Activated CD8-positive, alpha-beta memory T cell treated with anti-CD3 and anti-CD28 coated beads, Interleukin-2, amount 50 U/mL, for 4 hours (primary cell): ENCODE data around the gene XYLT1.

ENCODE experiments used
- DNase-seq: peaks from one replicate; pipeline ENCODE4 v3.0.0-alpha.2; 2020

The XYLT1 gene

DNA sequence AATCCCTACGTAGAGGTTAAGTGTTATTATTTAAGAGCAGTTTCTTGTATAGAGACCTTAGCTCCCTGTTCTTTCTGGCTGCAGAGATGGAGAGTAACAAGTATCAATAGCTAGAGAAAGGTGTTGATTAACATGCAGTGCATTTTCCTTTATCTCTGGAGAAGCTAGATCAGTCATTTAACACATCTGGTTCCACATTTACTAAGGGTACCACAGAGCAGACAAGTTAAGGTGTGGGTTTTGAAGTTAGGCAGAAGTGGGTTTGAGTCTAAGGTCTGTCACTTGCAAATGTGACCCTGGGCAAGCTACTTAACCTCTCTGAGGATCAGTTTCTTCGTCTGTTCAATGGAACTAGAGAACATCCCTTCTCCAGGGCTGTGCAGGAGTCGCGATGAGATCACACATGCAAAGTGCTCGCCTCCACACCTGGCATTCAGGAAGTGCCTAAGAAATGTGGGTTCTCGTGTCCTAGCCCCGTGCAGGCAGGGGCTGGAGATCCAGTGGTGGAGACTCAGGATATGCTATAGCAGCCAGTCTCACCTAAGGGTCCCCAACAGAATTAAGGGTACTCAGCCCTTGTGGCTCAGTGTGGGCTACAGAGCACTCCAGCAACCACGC is 224.4 kb downstream of the XYLT1 start:
- no peak for DNase-seq

DNA sequence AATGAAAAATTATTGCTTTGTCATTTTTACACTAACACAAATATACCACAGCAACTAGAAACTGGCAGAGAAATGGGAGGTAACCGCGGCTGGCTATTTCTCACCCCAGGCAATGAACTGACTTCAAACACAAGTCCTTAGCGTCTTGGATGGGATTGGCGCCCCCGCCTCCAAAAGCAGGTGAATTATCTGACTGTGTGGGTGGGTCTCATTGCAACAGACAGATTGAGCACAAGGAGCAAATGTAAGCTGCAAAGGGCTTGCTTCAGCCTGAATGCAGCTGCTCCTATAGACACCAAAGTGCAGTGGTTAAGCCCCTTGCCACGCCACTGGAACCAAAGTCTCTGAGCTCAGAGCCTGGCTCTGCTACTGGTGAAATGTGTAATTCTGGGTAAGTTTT is 225.0 kb downstream of the XYLT1 start:
- no peak for DNase-seq

DNA sequence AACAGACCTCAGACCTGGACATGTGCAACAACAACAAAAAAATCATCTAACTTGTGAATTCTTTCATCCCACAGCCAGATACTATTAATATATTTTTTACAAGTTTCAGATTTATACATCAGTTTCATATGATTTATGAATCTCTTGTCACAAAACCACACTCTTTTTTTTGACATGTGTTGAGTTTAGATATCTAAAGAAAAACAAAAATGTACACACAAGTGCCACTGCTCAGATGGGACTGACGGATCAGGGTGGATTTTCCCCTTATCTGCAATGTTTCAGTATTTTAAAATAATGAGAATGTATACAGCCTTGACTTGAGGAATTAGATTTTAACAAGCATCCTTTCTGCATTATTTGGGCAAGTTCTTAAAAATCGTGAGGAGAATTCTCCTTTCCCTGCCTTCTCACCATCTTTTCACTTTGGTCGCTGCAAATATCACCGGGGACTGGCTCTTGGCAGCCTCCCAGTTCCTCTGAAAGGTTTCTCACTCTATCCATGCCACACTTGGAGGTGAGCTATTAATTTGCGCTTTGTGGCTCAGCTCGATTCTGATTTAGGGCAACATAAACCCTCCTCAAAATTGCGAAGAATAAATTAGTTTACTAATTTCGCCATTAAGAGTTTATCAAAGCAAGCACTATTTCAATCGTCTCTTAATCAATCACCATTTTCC is 225.7 kb downstream of the XYLT1 start:
- no peak for DNase-seq

DNA sequence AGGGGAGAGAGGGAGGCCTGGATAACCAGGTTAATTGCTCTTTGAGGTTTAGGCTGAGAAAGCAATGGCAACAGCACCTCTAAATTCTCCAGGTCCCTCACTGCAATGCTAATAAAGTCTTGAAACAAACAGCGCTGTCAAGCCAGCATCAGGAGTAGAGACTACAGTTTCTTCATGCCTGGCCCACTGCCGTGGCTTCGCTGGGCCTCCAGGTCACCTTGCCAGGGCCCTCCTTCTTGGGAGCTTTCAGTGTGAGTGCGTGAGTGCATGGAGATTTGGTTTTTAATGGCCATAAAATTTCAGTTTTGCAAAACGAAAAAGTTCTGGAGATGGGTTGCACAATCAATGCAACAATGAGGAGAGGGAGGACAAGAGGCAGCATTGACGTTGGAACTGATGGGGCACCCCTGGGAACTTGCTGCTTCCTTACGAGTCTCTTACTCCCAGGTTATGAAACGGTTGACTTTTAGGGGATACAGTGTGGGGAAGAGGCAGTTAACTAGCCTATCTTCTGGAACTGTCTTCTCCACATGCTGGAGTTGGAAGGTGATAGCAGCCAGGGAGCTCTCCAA is 229.4 kb downstream of the XYLT1 start:
- no peak for DNase-seq

DNA sequence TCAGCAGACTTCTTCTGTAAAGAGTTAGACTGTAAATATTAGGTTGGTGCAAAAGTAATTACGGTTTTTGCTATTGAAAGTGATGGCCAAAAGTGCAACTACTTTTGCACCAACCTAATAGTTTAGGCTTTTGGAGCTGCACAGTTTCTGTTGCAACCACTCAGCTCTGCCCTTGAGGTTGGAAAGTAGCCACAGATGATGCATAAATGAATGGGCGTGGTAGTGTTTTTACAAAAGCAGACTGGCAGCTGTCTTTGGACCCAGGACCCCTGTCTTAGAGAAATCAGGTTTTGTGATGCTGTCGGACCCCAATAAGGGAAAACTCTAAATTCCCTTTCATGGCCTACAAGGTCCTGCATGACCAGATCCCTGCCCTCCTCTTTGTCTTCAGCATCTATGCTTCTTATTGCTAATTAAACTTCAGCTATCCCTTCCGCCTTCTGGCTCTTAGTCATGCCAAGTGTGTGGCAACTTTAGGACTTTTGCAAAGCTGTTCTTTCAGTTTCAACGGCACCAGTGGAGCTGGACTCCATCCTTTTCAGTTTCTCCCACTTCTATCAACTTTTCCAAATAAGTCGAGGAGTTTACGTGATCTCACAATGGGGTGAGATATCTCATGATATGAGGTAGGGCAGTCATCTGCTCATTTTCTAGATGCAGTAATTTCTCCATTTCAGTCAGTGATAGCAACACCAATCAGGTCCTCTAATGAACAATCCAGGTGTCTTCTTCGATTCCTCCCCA is 232.3 kb downstream of the XYLT1 start:
- no peak for DNase-seq

DNA sequence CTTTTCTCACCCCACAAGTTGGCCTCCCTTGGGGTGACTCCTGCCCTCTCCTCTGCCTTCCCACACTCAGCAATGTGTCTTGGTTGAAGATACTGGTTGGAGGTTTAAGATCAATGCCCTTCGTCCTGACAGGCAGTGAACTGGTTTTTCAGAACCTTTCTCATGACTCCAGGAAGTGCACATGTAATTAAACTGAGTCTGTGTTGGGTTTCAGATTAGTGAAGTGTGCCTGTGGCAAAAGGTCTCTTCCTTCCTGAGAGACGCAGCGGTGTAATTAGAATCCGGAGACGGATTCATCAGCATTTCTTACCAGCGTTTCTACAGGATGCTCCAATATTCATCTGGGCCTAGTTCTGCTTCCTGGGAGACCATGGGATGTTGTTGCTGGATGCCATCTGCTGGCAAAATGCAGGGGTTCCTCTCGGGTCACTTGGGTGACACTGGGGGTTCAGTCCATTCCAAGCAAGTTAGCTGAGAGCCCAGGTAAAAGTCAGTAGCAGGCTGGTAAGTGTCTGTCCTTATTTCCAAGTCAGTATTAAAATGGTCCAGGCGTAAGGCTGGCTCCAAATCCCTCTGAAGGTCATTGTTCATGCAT is 233.3 kb downstream of the XYLT1 start:
- DNase-seq: no peak

DNA sequence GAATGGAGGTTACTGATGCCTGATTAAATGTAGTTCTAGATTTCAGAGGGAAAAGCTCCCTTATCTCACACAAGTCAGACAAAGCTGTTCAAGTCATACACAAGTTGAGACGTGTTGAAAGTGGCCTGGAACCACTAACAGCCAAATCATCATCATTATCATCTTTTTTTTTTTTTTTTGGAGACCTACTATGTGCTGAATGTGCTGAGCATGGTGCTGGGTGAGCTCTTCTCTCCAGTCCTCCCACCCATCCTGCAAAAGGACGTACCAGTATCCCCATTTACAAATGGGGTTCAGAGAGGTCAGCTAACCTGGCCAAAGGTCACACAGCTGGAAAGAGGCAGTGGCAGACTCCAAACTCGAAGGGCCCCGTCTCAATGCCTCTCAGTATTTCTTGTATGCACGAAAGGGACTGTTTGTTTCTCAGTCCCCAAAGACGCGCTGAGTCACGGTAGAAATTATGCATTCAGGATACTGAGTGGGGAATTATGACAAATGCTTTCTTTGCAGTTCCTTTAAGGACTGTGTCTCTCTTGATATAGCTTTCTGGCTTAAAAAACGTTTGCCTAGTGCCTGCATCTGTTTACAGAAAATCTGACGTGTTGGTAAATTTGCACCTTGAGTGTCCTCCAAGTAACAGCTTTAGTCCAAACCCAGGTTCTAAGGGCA is 235.5 kb downstream of the XYLT1 start:
- no peak for DNase-seq

DNA sequence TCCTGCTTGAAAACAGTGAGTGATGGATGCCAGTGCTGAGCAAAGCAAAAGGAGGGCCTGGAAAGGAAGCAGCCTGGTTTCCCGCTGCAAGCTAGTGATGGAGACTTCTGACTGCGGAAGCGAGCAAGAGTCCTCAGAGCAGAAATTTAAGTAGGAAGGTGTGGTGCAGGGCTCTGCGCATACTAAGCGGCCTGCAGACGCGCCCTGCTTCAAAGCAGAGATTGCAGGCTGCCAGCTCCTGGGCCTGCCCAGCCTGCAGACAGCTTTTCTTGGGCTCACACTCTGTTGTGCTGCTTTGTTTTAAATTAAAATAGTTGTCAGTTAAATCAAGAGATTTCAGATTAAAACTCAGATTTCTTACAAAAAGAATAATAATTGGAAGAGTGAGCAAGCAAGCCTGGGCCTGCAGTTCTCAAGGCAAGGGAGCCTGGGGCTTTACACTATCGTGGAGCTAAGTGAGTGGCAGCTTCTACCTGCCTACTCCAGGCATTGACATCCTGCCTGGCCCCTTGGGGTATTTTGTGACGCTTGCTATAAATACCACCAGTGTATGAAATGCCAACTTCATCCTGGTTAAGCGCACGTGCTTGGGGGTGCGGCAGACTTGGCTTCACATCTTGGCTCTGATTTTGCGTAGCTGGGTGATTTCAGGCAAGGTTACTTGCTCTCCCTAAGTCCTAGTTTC is 237.3 kb downstream of the XYLT1 start:
- DNase-seq: no peak

DNA sequence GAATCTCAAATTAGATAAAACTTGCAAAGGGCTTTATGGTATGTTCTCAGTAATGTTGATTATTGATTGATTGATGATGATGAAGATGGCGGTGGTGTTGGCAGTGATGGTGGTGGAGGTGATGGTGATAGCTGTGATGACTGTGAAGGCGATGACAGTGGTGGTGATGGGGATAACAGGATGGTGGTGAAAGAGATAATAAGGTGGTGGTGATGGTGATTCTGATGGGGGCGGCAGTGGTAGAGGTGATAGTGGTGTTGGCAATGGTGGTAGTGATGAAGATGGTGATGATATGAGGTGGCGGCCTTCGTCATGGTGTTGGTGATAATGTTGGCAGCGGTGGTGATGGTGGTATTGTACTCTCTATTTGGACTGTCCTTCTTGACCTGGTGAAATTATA is 238.3 kb downstream of the XYLT1 start:
- DNase-seq: no peak

DNA sequence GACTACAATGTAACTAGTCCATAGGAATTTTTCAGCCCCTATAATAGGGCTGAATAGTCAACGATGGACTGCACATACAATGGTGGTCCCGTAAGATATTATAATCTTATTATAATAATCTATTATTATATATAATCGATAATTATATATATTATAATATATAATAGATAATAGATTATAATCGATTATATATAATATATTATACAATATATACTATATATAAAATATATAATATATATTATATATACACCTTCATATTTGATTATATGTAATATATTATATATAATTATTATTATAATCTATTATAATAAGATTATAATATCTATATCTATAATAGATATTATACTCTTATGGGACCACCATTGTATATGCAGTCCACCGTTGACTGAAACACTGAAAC is 238.8 kb downstream of the XYLT1 start:
- no peak for DNase-seq

DNA sequence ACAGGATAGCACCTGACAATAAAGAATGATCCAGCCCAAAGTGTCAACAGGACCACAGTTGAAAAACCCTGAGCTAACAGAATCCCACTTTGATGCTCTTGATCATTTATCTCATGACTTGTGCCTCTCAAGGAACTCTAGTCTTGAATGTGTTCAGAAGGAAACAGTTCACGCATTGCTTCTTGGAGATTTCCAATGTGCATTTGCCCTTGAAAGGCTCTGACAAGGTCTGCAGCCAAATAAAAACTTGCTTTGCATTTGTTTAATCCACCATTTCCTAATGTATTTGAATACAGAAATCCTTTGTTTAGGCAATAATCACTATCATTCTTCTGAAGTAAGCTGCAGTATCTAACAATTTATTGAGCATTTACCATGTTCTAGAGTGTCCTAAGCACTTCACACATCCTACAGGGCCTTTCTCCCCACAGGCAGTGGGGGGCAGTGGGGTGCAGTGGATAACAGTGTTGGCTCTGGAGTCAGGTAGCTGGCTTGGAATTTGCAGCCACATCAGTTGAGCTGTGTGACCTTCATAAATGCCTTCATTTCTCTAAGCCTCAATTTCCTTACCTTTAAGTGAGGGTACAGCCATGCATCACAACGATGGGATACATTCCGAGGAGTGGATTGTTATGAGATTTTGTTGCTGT is 239.7 kb downstream of the XYLT1 start:
- no peak for DNase-seq

DNA sequence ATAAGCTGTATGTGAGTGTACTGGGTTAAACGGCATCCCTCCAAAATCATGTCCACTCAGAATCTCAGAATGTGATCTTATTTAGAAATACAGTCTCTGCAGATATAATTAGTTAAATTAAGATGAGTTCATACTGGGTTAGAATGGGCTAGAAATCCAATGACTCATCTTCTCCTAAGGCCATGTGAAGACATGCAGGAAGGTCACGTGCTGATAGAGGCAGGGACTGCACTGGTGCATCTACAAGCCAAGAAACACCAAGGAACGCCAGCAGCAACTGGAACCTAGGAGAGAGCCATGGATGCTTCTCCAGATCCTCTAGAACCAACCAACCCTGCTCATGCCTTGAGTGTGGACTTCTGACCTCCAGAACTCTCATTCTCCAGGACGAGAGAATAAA is 241.0 kb downstream of the XYLT1 start:
- no peak for DNase-seq

DNA sequence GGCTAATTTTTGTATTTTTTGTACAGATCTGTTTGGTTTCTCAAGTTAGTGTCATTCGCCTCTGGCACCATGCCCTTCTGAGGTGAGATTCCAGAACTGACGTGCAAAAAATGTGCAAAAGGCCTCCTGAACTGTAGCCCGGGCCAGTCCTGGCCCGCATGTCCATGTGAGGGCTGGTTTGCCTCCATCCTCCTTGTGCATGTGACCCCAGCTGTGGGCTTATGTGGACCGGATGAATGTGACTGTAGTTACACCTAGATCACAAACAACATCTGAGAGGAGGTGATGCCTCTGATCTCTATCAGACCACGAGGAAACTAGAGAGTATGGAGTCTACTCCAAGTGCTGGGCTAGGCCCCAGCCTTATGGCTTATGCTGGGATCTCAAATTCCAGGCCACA is 241.6 kb downstream of the XYLT1 start:
- DNase-seq: no peak

DNA sequence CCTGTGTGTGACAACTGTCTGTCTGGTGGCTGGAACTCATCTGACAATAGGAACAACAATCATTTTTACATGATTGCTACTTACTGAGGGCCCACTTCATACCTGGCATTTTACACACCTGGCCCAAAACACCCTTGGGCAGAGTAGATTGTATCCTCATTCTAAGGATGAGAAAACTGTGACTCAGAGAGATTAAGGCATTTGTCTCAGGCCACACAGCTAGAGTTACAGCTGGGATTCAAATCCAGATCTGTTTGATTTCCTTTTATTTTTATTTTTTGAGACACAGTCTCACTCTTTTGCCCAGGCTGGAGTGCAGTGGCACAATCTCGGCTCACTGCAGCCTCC is 242.1 kb downstream of the XYLT1 start:
- no peak for DNase-seq

DNA sequence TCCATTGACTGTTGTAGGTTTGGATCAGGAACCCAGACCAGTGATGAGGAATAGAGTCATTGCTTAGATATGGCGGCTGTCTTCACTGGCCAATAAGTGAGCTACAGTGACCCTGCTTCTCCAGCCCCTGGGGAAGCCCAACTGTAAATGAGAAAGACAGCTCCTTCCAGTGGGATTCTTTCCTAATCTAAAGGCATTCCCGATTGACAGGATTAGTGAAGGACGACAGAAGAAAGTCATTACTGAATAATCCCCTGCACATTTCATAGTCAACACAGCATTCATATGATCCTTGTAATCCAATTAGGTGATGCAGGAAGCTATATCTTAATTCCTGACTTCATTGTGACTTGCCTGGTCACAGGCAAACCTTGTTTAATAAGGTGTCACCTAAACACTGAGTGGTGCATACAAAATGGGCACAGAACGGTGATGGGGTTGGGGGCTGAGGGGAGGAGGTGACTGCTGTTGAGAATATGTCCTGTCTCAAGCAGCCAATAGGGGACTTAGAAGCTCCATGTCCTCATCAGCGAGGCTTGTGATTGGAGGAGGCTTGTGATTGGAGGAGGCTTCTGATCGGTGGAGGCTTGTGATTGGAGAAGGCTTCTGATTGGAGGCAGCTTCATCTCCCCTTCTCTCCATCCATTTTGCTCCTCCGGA is 242.6 kb downstream of the XYLT1 start:
- no peak for DNase-seq

DNA sequence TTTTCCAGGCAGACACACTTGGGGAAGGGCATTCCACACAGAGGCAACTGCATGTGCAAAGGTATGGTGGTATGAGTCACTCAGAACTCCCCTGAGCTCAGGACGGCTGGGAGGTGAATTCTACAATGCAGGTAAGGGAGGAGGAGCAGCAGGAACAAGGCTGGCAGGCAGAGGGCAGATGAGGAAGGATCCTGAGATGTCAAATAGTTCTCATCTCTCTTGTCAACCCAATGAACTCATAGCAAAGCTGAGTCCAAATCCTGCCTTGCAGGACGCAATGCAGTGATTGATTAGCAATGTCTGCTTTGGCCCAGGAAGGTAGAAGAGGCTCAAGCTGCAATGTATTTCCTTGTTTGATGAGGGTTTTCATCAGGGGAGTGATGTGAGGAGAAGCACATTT is 243.5 kb downstream of the XYLT1 start:
- DNase-seq: no peak

DNA sequence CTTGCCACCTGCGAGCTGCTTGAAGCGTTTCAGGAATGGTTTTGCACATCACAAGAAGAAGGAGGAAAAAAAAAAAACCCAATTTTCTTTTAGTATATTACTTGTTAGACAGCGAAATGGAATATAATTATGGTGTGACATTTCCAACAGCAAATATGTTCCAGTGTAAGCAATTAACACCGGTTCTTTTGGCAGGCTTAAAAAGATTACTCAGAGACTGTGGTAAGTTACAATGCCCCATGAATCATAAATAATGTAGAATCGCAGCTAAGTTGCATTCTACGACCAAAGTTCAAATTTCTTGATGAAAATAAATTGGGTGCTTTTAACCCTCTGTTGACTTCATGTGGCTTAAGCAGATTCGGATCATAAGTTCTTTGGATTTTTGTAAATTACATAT is 245.2 kb downstream of the XYLT1 start:
- no peak for DNase-seq

DNA sequence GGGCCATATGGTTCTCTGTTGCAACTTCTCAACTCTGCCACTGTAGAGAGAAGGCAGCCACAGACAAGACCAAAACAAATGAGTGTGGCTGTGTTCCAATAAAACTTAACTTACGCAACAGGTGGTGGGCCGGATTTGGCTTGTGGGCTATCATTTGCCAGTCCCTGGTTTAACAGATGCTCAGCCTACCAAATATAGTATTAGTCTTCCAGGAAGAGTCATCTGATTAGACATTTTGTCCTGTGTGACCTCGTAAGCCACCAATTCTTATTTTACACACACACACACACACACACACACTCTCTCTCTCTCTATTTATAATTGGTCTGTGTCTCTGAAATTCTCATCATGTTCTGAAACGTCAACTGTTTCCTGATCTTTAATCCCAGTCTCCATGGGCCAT is 245.9 kb downstream of the XYLT1 start:
- no peak for DNase-seq

DNA sequence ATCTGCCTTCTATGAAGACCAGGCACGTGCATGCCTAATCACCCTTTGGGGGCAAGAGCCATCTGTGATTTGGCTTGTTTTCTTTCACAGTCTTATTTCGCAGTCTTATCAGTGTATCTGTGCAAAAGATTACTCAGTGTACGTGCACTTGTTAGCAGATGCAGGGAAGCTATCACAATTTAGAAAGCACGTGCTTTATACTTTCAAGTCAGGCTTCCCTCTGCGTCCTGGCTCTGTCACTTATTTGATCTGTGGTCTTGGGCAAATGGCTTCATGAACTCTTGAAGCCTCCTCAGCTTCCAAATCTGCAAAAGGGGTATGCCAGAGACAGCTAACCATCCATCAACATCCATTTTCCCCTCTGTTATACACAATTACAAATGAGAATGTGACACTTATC is 246.4 kb downstream of the XYLT1 start:
- DNase-seq: no peak

DNA sequence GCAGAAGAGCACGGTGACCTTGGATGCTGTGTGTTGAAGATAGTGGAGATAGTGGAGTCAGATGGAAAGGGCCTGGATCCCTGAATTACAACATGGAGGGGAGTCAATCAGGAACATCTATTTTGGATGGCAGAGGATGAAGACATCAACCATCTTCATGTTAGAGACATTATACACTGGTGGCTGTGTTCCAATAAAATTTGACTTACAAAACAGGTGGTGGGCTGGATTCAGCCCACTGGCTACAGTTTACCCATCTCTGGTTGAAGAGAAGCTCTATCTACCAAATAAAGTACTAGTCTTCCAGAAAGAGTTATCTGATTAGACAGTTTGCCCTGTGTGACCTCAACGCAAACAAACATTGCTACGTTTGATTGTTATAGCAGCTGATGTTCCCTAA is 247.2 kb downstream of the XYLT1 start:
- DNase-seq: no peak

DNA sequence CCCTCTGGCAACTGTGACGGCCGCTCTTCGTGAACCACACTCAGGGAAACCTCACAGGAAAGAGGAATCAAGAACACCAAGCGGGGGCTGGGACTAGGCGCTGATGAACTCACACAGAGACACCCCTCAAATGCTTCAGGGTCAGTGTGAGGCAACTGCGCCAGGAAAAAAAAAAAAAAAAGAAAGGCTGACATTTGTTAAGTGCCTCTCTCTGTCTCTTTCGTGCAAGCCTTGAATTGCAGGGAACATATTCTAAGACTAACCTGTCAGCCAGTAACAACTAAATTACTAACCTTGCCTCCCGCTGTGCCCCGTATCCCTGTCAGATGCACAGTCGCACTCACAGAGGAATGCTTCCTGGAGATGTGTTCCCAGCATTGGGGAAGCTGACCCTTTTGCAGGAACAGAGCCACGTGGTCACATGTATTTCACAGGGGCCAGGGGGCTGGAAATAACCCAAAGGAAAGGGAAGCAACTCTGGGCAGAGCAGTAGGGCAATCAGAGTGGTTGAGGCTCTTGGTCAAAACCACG is 247.8 kb downstream of the XYLT1 start:
- DNase-seq: no peak
